AG04450 (cell line): ENCODE measurements around the gene KNTC1. TPM values are rescaled to one million over a fixed set of nuclear protein-coding genes. Genes with fewer than 3 reads are reported as not detected.

Experiments
- CTCF ChIA-PET: fragments of 300-600, 350-600 bp; formaldehyde crosslinking; extraction: SDS; loops from one replicate; lab custom pipeline; 2022; ENCODE audit warnings: antibody characterized with exemption, inconsistent platforms; lab: Charles Lee
- POLR2A ChIA-PET: fragments of 350-600 bp; formaldehyde crosslinking; extraction: SDS; loops from one replicate; lab custom pipeline; 2021; ENCODE audit warnings: antibody characterized with exemption, inconsistent platforms; lab: Yijun Ruan, JAX
- DNase-seq: peaks from one replicate; pipeline ENCODE4 v3.0.0-alpha.2; 2011; ENCODE audit warnings: low read depth, low spot score
- H3K27ac ChIP-seq: one replicate; pipeline ENCODE4 v1.5.1; 2012; ENCODE audit warnings: low read depth, low read length, control low read depth
- H3K27me3 ChIP-seq: one replicate; pipeline ENCODE4 v1.6.0; 2012; ENCODE audit warnings: low read length; ENCODE audit not compliant: control insufficient read depth, insufficient read depth
- H3K4me3 ChIP-seq: 2 replicates; pipeline ENCODE4 v1.5.1; 2011; ENCODE audit warnings: mild to moderate bottlenecking, low read depth, low read length, control low read depth
- H3K9me3 ChIP-seq: 2 replicates; pipeline ENCODE4 v1.5.1; 2012; ENCODE audit warnings: low read length; ENCODE audit not compliant: control insufficient read depth, insufficient read depth
- polyA plus RNA-seq: library from polyadenylated mRNA; depleted of rRNA; stranded (reverse); fragments of >200 nt; gene quantifications from 2 replicates; pipeline ENCODE4 v1.2.3, GENCODE V29; 2011
- TF ChIP-seq, protein P1 (sequence below): IDR thresholded peaks from 2 replicates; pipeline ENCODE4 v1.5.1; 2011; ENCODE audit warnings: low read depth, low read length, control low read depth, inconsistent platforms

The KNTC1 gene
- polyA plus RNA-seq, 1 experiment, result 10.0 TPM

DNA sequence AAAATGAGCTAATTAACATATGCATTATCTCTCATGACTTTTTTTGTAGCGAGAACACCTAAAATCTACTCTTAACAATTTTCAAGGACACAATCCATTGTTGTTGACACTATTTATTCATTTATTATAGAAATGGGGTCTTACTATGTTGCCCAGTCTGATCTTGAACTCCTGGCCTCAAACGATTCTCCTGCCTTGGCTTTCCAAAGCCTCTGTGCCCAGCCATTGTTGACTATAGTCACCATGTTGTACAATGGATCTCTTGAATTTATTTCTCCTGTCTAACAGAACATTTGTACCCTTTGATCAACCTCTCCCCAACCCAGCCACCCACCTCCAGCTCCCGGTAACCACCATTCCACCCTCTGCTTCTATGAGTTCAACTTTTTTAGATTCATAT is 134.9 kb downstream of the KNTC1 start:
- Histone ChIP-seq H3K27ac (no peak overlapping the region), H3K27me3 (no peaks in the 10 kb centered on the region), H3K4me3 (no peak overlapping the region), H3K9me3 (no peaks in the 10 kb centered on the region)
- POLR2A ChIA-PET, result interaction anchor here (0.6 kb wide), 1 partner anchor 237 kb away, joined by 4 read pairs; no protein-coding TSS in a partner anchor
- no peak for DNase-seq
- CTCF ChIA-PET, result no interaction called here
- TF ChIP-seq, protein P1, sequence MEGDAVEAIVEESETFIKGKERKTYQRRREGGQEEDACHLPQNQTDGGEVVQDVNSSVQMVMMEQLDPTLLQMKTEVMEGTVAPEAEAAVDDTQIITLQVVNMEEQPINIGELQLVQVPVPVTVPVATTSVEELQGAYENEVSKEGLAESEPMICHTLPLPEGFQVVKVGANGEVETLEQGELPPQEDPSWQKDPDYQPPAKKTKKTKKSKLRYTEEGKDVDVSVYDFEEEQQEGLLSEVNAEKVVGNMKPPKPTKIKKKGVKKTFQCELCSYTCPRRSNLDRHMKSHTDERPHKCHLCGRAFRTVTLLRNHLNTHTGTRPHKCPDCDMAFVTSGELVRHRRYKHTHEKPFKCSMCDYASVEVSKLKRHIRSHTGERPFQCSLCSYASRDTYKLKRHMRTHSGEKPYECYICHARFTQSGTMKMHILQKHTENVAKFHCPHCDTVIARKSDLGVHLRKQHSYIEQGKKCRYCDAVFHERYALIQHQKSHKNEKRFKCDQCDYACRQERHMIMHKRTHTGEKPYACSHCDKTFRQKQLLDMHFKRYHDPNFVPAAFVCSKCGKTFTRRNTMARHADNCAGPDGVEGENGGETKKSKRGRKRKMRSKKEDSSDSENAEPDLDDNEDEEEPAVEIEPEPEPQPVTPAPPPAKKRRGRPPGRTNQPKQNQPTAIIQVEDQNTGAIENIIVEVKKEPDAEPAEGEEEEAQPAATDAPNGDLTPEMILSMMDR, result no peak

DNA sequence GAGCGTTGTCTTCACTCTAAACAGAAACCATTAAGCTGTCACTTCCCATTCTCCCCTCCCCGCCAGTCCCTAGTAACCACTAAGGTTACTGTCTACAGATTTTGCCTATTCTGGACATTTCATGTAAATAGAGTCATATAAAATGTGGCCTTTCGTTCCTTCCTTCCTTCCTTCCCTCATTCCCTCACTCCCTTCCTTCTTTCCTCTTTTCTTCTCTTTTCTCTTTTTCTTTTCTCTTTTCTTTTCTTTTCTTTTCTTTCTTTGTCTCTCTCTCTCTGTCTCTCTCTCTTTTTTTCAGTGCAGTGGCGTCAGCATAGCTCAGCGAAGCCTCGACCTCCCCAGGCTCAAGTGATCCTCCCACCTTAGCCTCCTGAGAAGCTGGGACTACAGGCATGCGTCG is 138.3 kb downstream of the KNTC1 start:
- H3K27me3 ChIP-seq, result no peaks in the 10 kb centered on the region
- DNase-seq, result no peak
- ChIA-PET CTCF (no interaction called here), POLR2A (no interaction called here)
- no peak overlapping the region for H3K27ac ChIP-seq
- no peaks in the 10 kb centered on the region for H3K9me3 ChIP-seq
- TF ChIP-seq, protein P1, result no peak
- no peak overlapping the region for H3K4me3 ChIP-seq

DNA sequence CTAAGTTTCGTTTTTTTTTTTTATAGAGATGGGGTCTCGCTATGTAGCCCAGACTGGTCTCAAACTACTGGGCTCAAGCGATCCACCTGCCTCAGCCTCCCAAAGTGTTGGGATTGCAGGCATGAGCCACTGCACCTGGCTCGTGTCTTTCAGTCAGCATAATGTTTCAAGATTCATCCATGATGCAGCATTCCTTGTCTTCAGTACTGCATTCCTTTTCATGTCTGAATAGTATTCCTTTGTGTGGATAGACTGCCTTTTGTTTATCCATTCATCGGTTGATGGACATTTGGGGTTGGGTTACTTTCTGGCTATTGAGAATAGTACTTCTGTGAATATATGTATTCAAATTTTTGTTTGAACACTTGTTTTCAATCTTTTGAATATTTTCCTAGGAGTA is 138.7 kb downstream of the KNTC1 start:
- no peak for DNase-seq
- CTCF ChIA-PET, result no interaction called here
- POLR2A ChIA-PET, result no interaction called here
- Histone ChIP-seq H3K27ac (no peak overlapping the region), H3K9me3 (no peaks in the 10 kb centered on the region), H3K4me3 (no peak overlapping the region), H3K27me3 (no peaks in the 10 kb centered on the region)
- TF ChIP-seq, protein P1, result no peak

DNA sequence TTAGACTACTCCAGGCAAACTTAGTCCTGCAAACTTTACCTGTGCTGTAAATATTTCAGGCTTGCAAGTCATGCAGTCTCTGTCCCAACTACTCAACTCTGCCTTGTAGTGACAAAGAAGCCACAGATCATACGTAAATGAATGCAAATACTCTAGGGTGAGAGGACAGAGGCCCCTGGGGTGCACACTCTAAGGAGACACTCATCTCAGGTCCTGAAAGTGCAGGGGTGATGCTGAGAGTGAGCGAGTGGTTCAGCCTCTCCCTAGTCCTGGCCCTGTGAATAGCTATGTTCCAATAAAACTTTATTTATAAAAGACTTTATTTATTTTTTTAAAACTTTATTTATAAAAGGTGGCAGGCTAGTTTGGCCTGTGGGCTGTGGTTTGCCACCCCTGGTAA is 141.2 kb downstream of the KNTC1 start:
- Histone ChIP-seq H3K4me3 (no peak overlapping the region), H3K9me3 (no peaks in the 10 kb centered on the region), H3K27me3 (no peaks in the 10 kb centered on the region), H3K27ac (no peak overlapping the region)
- ChIA-PET CTCF (interaction anchor here (0.6 kb wide), 1 partner anchor 121 kb away, joined by 5 read pairs; no protein-coding TSS in a partner anchor), POLR2A (interaction anchor here (1.9 kb wide), 1 partner anchor 11 kb away, joined by 9 read pairs; no protein-coding TSS in a partner anchor)
- TF ChIP-seq, protein P1, result no peak
- no peak for DNase-seq

DNA sequence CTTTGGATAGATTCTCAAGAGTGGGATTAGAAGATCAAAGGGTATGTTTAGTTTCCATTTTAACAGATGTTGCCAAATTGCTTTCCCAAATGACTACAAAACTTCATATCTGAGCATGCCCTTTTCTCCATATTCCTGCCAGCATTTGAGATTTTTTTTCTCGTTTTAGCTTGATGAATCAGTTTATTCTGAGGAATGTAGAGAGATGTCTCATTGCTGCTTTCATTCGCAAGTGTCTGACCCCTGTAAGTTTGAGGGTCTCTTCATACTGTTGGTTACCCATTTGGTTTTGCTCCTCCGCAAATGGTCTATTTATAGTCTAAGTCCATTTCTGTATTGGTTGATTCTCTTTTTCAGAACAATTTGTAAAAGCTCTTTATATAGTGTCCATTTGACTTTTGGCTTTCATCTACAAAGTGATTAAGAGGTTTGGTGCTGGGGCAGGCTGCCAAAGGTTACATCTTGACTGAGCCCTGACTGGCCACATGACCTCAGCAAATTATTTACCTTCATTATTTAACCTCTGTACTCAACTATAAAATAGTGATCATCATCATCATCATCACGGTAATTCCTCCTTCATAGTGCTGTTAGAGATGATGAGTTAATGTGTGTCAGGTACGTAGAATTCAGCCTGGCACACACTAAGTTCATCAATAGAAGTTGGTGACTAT is 142.5 kb downstream of the KNTC1 start:
- POLR2A ChIA-PET, result interaction anchor here (1.9 kb wide), 1 partner anchor 10 kb away, joined by 9 read pairs; no protein-coding TSS in a partner anchor
- no peak overlapping the region for H3K4me3 ChIP-seq
- CTCF ChIA-PET, result interaction anchor here (0.6 kb wide), 1 partner anchor 11 kb away, joined by 4 read pairs; no protein-coding TSS in a partner anchor

More for the DNA sequence above, 142.5 kb downstream of the KNTC1 start:
- no peaks in the 10 kb centered on the region for H3K9me3 ChIP-seq
- no peaks in the 10 kb centered on the region for H3K27me3 ChIP-seq
- DNase-seq, result no peak
- TF ChIP-seq, protein P1, result no peak
- no peak overlapping the region for H3K27ac ChIP-seq
